Ovary (tissue), 1 donor: Measurements from ENCODE around the gene CWF19L1.

ENCODE experiments used
- EP300 ChIP-seq: sonication (generic); formaldehyde crosslinking; IDR thresholded peaks from one replicate; pipeline ENCODE4 v1.6.1; 2017; ENCODE audit warnings: antibody characterized with exemption
- POLR2A ChIP-seq: fragments of 450-650 bp; IDR thresholded peaks from one replicate; pipeline ENCODE4 v1.6.1; 2017; ENCODE audit warnings: antibody characterized with exemption, mild to moderate bottlenecking, moderate library complexity

- TF ChIP-seq POLR2A (no peak), EP300 (no peak)
These were observed 44.9 kb downstream of the CWF19L1 start for GRCh38 chr10:100222529-100222928.
